Neutrophil (primary cell): ENCODE data around the gene SH3BGRL3.

Experiments used
- H3K27ac ChIP-seq: fragments of 200-600 bp; sonication (generic); 2 replicates; pipeline ENCODE4 v1.5.1; 2016; ENCODE audit warnings: mild to moderate bottlenecking, moderate library complexity
- H3K27me3 ChIP-seq: fragments of 200-600 bp; sonication (generic); 2 replicates; pipeline ENCODE4 v1.6.0; 2016; ENCODE audit warnings: mild to moderate bottlenecking
- H3K36me3 ChIP-seq: fragments of 200-600 bp; sonication (generic); 2 replicates; pipeline ENCODE4 v1.5.1; 2017
- H3K4me1 ChIP-seq, 2 experiments: fragments of 200-600 bp in 1 of 2; sonication (generic) in 1 of 2; 1 replicate in 1 of 2; 2 replicates in 1 of 2; pipeline versions ENCODE4 v1.5.1 to v1.6.1; 2013 to 2016; ENCODE audit warnings: low read depth in 1 of 2, low read length in 1 of 2, mild to moderate bottlenecking in 1 of 2, moderate library complexity in 1 of 2; ENCODE audit not compliant: control insufficient read depth in 1 of 2, insufficient read depth in 1 of 2
- H3K4me3 ChIP-seq, 2 experiments: fragments of 200-600 bp in 1 of 2; sonication (generic) in 1 of 2; 1 replicate in 1 of 2; 2 replicates in 1 of 2; pipeline ENCODE4 v1.5.1; 2013 to 2016; ENCODE audit warnings: low read depth in 1 of 2, low read length in 1 of 2, mild to moderate bottlenecking in 1 of 2, moderate library complexity in 1 of 2
- H3K9me3 ChIP-seq: fragments of 200-600 bp; sonication (generic); 2 replicates; pipeline ENCODE4 v1.5.1; 2016
- CTCF ChIP-seq: fragments of 200-600 bp; sonication (generic); IDR thresholded peaks from 2 replicates; pipeline ENCODE4 v1.5.1; 2016; ENCODE audit warnings: antibody characterized with exemption

The SH3BGRL3 gene

GRCh38 chr1:26275580-26276431 lies 4.1 kb upstream of the SH3BGRL3 start:
- peak overlapping the region; percentile 100 for H3K27ac ChIP-seq
- TF ChIP-seq CTCF: peak; percentile 92
- H3K36me3 ChIP-seq: peaks cover 12% of the 10 kb centered on the region
- no peaks in the 10 kb centered on the region for H3K27me3 ChIP-seq
- H3K9me3 ChIP-seq: no peaks in the 10 kb centered on the region
- H3K4me1 ChIP-seq: peaks cover 57 to 66% of the 10 kb centered on the region in 2 experiments
- H3K4me3 ChIP-seq: peak overlapping the region; percentile 9 to 42

- no peak for TF ChIP-seq CTCF
- H3K27ac ChIP-seq: peak overlapping the region; percentile 100
- peaks cover 14% of the 10 kb centered on the region for H3K36me3 ChIP-seq
- H3K27me3 ChIP-seq: no peaks in the 10 kb centered on the region
- H3K4me1 ChIP-seq: peaks cover 64 to 73% of the 10 kb centered on the region in 2 experiments
- H3K9me3 ChIP-seq: no peaks in the 10 kb centered on the region
- no peak overlapping the region for H3K4me3 ChIP-seq
Observed at GRCh38 chr1:26276432-26276838, 3.5 kb upstream of the SH3BGRL3 start.

- no peaks in the 10 kb centered on the region for H3K9me3 ChIP-seq
- peak overlapping the region; percentile 100 for H3K27ac ChIP-seq
- peaks cover 17% of the 10 kb centered on the region for H3K36me3 ChIP-seq
- no peak overlapping the region for H3K4me3 ChIP-seq
- peaks cover 69 to 81% of the 10 kb centered on the region in 2 experiments for H3K4me1 ChIP-seq
- no peaks in the 10 kb centered on the region for H3K27me3 ChIP-seq
- no peak for TF ChIP-seq CTCF
Observed at GRCh38 chr1:26277261-26277661, 2.6 kb upstream of the SH3BGRL3 start.

- Histone ChIP-seq H3K9me3 (no peaks in the 10 kb centered on the region), H3K27ac (peak overlapping the region; percentile 100)
Observed at GRCh38 chr1:26277719-26278118, 2.2 kb upstream of the SH3BGRL3 start.

GRCh38 chr1:26278303-26278702 lies 1.6 kb upstream of the SH3BGRL3 start:
- Histone ChIP-seq H3K9me3 (no peaks in the 10 kb centered on the region), H3K4me1 (peaks cover 69 to 86% of the 10 kb centered on the region in 2 experiments), H3K36me3 (peaks cover 28% of the 10 kb centered on the region), H3K27ac (peak overlapping the region; percentile 100), H3K27me3 (no peaks in the 10 kb centered on the region), H3K4me3 (peak overlapping the region in 1 of 2 experiments; percentile 97)
- TF ChIP-seq CTCF: no peak

More at GRCh38 chr1:26277719-26278118, 2.2 kb upstream of the SH3BGRL3 start:
- no peak for TF ChIP-seq CTCF
- Histone ChIP-seq H3K27me3 (no peaks in the 10 kb centered on the region), H3K36me3 (peaks cover 22% of the 10 kb centered on the region), H3K4me3 (no peak overlapping the region), H3K4me1 (peaks cover 69 to 85% of the 10 kb centered on the region in 2 experiments)
